ENCODE data around the gene TPM1. TPM values are rescaled to one million over a fixed set of nuclear protein-coding genes. Genes with fewer than 3 reads are reported as not detected.

The TPM1 gene
- total RNA-seq, 4 donors from 2014 or later, result 656 to 1,383 (median 909) TPM

DNA sequence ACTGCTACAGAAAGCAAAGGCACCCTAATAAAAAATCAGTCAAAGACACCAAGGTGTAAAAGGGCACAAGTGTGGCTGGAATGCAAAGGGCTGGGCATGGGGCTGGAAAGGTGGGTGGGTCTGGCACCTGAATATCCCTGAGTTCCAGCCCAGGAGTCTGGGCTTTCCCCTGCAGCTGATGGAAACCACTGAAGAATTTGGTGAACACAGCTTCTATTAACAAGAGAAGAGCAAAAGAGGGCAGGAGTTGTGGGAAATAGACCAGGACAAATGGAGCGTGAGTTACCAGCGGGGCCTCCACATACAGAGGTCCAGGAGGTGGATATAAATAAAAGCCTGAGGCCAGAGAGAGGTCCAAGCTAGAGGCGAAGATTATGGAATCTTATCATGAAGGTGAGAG lies 45.1 kb upstream of the TPM1 start:
- no peak for ATAC-seq
- no peaks in the 10 kb centered on the region for H3K4me1 ChIP-seq
- no peaks in the 10 kb centered on the region for H3K27me3 ChIP-seq
- no peak for DNase-seq
- no peak overlapping the region for H3K27ac ChIP-seq
- H3K4me3 ChIP-seq, result no peak overlapping the region
- TF ChIP-seq, protein P1, sequence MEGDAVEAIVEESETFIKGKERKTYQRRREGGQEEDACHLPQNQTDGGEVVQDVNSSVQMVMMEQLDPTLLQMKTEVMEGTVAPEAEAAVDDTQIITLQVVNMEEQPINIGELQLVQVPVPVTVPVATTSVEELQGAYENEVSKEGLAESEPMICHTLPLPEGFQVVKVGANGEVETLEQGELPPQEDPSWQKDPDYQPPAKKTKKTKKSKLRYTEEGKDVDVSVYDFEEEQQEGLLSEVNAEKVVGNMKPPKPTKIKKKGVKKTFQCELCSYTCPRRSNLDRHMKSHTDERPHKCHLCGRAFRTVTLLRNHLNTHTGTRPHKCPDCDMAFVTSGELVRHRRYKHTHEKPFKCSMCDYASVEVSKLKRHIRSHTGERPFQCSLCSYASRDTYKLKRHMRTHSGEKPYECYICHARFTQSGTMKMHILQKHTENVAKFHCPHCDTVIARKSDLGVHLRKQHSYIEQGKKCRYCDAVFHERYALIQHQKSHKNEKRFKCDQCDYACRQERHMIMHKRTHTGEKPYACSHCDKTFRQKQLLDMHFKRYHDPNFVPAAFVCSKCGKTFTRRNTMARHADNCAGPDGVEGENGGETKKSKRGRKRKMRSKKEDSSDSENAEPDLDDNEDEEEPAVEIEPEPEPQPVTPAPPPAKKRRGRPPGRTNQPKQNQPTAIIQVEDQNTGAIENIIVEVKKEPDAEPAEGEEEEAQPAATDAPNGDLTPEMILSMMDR (IDR thresholded peaks at IDR 0.05 in 4 of 5, conservative IDR thresholded peaks at IDR 0.05 in 1 of 5), result no peak
- TF ChIP-seq POLR2A (IDR thresholded peaks at IDR 0.05), result no peak
- H3K36me3 ChIP-seq, result no peaks in the 10 kb centered on the region
- no peaks in the 10 kb centered on the region for H3K9me3 ChIP-seq
- in situ Hi-C loops (cut with MboI; ENCODE audit: low sequenced_read_pairs in 4 of 4), result no loop called here
- intact Hi-C loops (cut with DNase I; ENCODE audit: low total_unique reads), result no loop called here

DNA sequence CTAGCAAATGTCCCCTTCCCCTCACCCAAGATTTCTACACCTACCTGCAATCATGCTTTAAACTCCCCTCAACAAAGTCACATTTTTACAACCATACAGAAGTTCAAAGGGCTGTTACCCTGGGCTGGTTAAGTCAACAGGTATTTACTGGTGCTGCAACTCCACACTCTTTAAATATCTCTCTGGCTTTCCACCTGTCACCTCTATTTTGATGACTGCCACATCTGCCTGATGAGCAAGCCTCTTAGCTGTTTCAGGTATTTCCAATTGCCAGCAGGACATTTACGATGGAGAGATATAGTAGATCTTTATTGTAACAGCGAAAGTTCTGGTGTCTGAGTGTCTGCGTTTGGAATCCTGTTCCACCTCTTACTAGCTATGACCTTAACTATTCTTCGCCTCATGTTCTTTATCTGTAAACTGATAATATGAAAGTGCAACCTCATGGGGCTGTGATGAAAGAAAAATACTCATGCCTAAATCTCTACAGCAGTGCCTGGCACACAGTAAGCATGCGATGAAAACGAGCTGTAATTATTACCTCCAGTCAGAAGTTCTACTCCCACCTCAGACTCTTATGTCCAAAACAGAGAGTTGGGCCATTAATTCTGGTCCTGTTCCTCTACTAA lies 44.2 kb upstream of the TPM1 start:
- no peak for ATAC-seq
- no peaks in the 10 kb centered on the region for H3K36me3 ChIP-seq
- in situ Hi-C loops (cut with MboI; ENCODE audit: low sequenced_read_pairs in 4 of 4) (no loop called here), intact Hi-C loops (cut with DNase I; ENCODE audit: low total_unique reads) (no loop called here)
- no peak overlapping the region for H3K27ac ChIP-seq
- no peaks in the 10 kb centered on the region for H3K9me3 ChIP-seq
- no peaks in the 10 kb centered on the region for H3K27me3 ChIP-seq
- H3K4me1 ChIP-seq, result no peaks in the 10 kb centered on the region
- no peak for DNase-seq
- TF ChIP-seq, protein P1 (IDR thresholded peaks at IDR 0.05 in 4 of 5, conservative IDR thresholded peaks at IDR 0.05 in 1 of 5), result no peak
- no peak for TF ChIP-seq POLR2A (IDR thresholded peaks at IDR 0.05)
- H3K4me3 ChIP-seq, result no peak overlapping the region

DNA sequence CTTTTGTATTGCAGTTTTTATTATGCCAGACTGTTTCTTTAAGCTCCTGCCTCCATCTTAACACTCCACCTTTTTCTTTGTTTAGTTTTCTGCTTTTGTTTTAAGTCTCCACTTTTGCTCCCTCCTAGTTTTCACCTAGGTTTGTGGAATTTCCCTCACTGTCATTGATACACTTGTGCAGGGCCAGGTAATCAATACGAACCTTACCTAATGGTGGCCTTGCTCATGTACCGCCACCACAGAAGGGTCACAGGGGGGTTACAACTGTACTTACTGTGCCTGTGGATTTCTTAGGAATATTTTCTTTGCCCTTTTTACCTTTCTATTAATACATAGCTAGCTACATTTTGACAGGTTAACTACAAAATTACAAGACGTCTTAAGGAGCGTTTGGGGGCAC lies 43.4 kb upstream of the TPM1 start:
- no peak overlapping the region for H3K4me3 ChIP-seq
- ATAC-seq, result no peak
- intact Hi-C loops (cut with DNase I; ENCODE audit: low total_unique reads), result no loop called here
- H3K27me3 ChIP-seq, result no peaks in the 10 kb centered on the region
- TF ChIP-seq, protein P1 (IDR thresholded peaks at IDR 0.05 in 4 of 5, conservative IDR thresholded peaks at IDR 0.05 in 1 of 5), result no peak
- TF ChIP-seq POLR2A (IDR thresholded peaks at IDR 0.05), result no peak
- in situ Hi-C loops (cut with MboI; ENCODE audit: low sequenced_read_pairs in 4 of 4), result no loop called here
- no peaks in the 10 kb centered on the region for H3K36me3 ChIP-seq
- H3K4me1 ChIP-seq, result peaks cover 0 to 1% of the 10 kb centered on the region in 2 donors
- H3K27ac ChIP-seq, result no peak overlapping the region
- DNase-seq, result no peak
- H3K9me3 ChIP-seq, result no peaks in the 10 kb centered on the region

DNA sequence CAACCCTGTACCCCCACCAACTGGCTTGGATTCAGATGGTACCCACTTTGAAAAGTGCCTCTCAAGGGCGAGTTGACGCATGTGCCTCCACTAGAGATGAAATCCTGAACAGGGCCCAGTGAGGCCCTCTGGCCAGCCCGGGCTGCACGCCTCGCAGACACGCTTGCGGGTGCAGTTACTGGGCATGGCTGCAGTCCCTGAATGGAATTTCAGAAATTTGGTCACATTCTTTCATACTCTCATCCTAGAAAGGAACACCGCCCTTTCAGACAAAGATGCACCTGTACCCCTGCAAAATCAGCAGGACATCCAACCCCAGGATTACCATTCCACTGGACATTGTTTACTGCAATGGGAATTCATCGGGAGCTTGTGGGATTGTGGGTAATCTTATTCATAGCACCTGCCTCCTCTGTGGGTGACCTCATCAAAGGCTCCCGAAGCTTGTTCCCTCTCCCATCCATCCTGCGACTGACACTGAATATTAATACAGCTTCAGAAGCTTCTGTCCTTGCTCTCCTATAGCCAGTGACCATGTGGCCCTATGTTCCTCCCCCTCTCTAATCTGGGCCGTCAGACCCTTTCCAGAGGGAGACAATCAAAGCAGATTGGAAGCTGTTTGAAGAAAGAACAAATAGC lies 42.5 kb upstream of the TPM1 start:
- ATAC-seq, result no peak
- intact Hi-C loops (cut with DNase I; ENCODE audit: low total_unique reads), result no loop called here
- H3K4me3 ChIP-seq, result no peak overlapping the region
- no peak for TF ChIP-seq POLR2A (IDR thresholded peaks at IDR 0.05)
- TF ChIP-seq, protein P1 (IDR thresholded peaks at IDR 0.05 in 4 of 5, conservative IDR thresholded peaks at IDR 0.05 in 1 of 5), result no peak
- H3K9me3 ChIP-seq, result no peaks in the 10 kb centered on the region
- in situ Hi-C loops (cut with MboI; ENCODE audit: low sequenced_read_pairs in 4 of 4), result no loop called here
- DNase-seq, result no peak
- no peaks in the 10 kb centered on the region for H3K27me3 ChIP-seq
- H3K4me1 ChIP-seq, result peaks cover 0 to 3% of the 10 kb centered on the region in 2 donors
- no peak overlapping the region for H3K27ac ChIP-seq
- no peaks in the 10 kb centered on the region for H3K36me3 ChIP-seq

All from gastrocnemius medialis (tissue), 4 donors.